OCI-LY3 (cell line): ENCODE data around the gene IER5L.

Source experiments
- CTCF ChIP-seq: fragments of 200-600, 300-600 bp; sonication (generic); IDR thresholded peaks from 2 replicates; pipeline ENCODE4 v1.5.1; 2014; ENCODE audit warnings: antibody characterized with exemption, low read length, low read depth
- EZH2phosphoT487 ChIP-seq: fragments of 200-600 bp; shearing (Covaris generic); IDR thresholded peaks from 2 replicates; pipeline ENCODE4 v1.6.1; 2018; ENCODE audit warnings: antibody characterized with exemption, mixed run types, low read depth

- TF ChIP-seq CTCF (no peak), EZH2phosphoT487 (no peak)
Measured at GRCh38 chr9:129160712-129161533, 17.1 kb downstream of the IER5L start.
